SH-SY5Y (cell line): ENCODE measurements around the gene LRP8.

Source experiments
- GATA2 ChIP-seq: IDR thresholded peaks from 2 replicates; pipeline ENCODE4 v1.6.1; 2011; ENCODE audit warnings: mild to moderate bottlenecking, low read depth, low read length
- GATA3 ChIP-seq: IDR thresholded peaks from 2 replicates; pipeline ENCODE4 v1.6.1; 2011; ENCODE audit warnings: low read depth, mild to moderate bottlenecking, low read length, moderate library complexity

- TF ChIP-seq GATA2 (no peak), GATA3 (no peak)
Measured at GRCh38 chr1:53288002-53288789, 39.7 kb downstream of the LRP8 start.
